HCT116 (cell line): ENCODE data around the gene C19orf25.
A peak's percentile ranks its signal among the peaks of the same experiment; 100 is the strongest.

Source experiments
- CTCF ChIP-seq, 3 experiments: fragments of 200-600 bp in 1 of 3; sonication (generic) in 1 of 3; IDR thresholded peaks in 2 of 3; conservative IDR thresholded peaks in 1 of 3; 2 replicates each; pipeline ENCODE4 v1.5.1; 2012 to 2017; ENCODE audit warnings: low read depth in 2 of 3, low read length in 2 of 3, antibody characterized with exemption in 1 of 3, borderline replicate concordance in 1 of 3, control low read depth in 1 of 3, mild to moderate bottlenecking in 1 of 3, mixed read lengths in 1 of 3, mixed run types in 1 of 3, moderate library complexity in 1 of 3; ENCODE audit not compliant: insufficient read depth in 1 of 3
- POLR2A ChIP-seq: IDR thresholded peaks from 2 replicates; pipeline ENCODE4 v1.7.0; 2011; ENCODE audit warnings: borderline replicate concordance; ENCODE audit not compliant: insufficient read depth, insufficient read length; ENCODE audit errors: extremely low read depth
- SIN3A ChIP-seq: IDR thresholded peaks from 2 replicates; pipeline ENCODE4 v1.6.1; 2012; ENCODE audit warnings: low read depth

GRCh38 chr19:1465191-1466016, 13.6 kb downstream of the C19orf25 start:
- TF ChIP-seq CTCF (IDR thresholded peaks at IDR 0.05 in 2 of 3, conservative IDR thresholded peaks at IDR 0.05 in 1 of 3; ENCODE audit: borderline replicate concordance in 1 of 3, insufficient read depth in 1 of 3, low read depth in 2 of 3, low read length in 2 of 3) (peak in 2 of 3 experiments; percentile 22 to 32; a peak in 4 of 6 replicates), SIN3A (no peak), POLR2A (no peak)
